HG03097 (cell line): Measurements from ENCODE around the gene OR10V1.

Experiments
- ATAC-seq: cut with Tn5 transposase; IDR thresholded peaks from one replicate; pipeline ENCODE4 v1.9.1; 2021; ENCODE audit not compliant: unreplicated experiment, low FRiP score

Gene OR10V1

GRCh38 chr11:59668950-59669610, 44.6 kb downstream of the OR10V1 start, which contains the start of gene PATL1:
Gene PATL1 (minus strand): TSS chr11:59669037. CDS start chr11:59668895, 142 bp downstream.
- peak; percentile 93 for ATAC-seq

- peak; percentile 19 for ATAC-seq
Observed at GRCh38 chr11:59668188-59668949, 45.3 kb downstream of the OR10V1 start.

- no peak for ATAC-seq
Observed at GRCh38 chr11:59667812-59668187, 45.8 kb downstream of the OR10V1 start.

GRCh38 chr11:59666969-59667368, 46.7 kb downstream of the OR10V1 start:
- no peak for ATAC-seq
